GM21528 (cell line): Measurements from ENCODE around the gene PTH2.
"Not testable (repeated sequence)": the region's sequence is repeated elsewhere in the genome, so short reads cannot be mapped to it uniquely, and the experiment has no call there.

Experiments
- ATAC-seq: cut with Tn5 transposase; IDR thresholded peaks from one replicate; pipeline ENCODE4 v1.9.1; 2021; ENCODE audit warnings: mild to moderate bottlenecking, moderate library complexity; ENCODE audit not compliant: unreplicated experiment, low FRiP score

Gene PTH2

DNA sequence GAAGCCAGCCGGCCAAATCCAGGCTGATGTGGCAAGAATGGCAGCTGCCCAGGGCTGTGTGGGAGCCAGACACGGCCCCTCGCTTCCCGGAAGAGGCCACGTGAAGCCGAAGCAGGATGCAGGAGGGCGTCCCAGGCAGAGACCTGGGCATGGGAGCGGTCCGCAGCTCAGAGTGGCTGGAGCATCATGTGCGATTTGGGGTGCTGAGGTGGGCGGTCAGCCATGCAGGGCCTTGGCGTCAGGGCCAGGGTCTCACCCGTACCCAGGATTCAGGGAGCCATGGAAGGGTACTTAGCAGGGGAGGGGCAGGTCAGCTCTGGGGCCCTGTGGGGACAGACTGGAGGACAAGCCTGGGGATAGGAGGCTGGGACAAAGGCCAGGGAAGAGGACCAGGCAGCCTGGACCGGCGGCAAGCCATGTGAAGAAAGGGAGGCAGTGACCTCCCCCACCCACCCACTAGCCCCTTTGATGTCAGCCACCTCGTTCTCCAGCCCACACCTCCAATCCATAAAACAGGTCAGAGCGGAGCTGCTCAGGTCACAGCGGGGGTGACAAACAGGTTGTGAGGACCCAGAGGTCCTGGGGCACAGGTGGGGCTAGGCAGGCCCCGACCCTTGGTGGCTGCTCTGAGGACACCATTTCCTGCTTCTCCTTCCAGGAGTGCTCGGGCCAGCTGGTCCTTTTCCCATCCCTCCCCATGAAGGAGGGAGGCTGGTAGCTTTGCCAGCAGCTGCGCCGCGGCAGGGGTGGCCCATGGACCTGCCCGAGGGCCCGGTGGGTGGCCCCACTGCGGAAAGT lies 32.9 kb downstream of the PTH2 start:
- ATAC-seq = no peak

DNA sequence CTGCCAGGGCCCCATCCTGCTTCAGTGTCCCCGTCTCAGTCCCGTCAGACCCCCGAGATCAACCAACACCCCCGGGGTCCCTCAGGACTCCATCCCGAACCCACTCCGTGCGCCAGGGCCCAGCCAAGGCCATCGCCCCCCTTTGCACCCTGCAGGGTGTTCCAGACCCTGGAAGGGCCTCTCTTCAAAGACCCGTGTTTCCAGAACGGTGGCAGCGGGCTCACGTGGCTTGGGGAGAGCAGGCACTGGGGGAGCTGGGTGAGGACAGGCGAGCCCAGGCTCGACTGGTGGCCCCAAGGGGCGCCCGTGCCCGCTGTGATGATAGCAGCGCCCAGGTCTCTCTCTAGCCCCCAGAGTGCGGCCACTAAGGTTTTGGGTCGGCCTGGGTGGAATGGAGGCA lies 33.8 kb downstream of the PTH2 start:
- no peak for ATAC-seq

DNA sequence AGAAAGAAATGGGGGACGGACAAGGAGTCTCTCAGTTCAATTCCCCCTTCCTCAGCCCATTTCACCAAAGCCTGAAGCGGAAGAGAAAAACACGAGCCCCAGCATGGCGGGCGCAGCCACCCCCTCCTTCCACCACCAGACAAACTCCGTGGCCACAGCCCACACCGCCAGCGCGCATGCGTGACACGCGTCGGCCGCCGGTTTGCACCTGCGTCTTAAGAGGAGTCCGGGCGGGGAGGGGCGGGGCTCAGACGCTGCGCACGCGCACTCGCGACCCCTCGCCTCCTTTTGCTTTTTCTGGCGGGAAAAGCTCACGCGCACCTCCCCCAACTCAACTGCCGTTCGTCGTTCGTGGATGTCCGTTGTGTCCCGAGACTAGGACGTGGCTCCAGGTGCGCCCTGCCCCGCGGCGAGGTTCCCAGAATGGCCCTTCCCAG lies 35.3 kb downstream of the PTH2 start, which contains the start of gene KASH5:
TSS of gene KASH5 (plus strand) at position 314 of the 437 bp plus-strand sequence. CDS start 2,635 bp downstream, outside the sequence.
- no peak for ATAC-seq

DNA sequence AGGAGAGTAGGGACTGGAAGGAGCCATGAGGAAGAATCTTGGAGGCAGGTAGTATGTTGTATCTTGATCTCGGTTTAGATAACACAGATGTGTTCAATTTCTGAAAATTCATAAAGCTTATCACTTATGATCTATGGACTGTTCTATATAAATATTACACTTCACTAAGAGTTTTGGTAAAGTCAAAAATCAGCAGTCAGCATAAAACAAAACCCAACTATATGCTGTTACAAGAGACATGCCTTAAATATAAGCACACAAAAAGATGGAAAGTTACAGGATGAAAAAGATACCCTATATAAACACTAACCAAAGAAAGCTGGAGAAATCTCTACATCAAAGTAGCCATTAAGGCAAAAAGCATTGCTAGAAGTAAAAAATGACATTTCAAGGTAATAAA lies 39.6 kb downstream of the PTH2 start:
- no peak for ATAC-seq

DNA sequence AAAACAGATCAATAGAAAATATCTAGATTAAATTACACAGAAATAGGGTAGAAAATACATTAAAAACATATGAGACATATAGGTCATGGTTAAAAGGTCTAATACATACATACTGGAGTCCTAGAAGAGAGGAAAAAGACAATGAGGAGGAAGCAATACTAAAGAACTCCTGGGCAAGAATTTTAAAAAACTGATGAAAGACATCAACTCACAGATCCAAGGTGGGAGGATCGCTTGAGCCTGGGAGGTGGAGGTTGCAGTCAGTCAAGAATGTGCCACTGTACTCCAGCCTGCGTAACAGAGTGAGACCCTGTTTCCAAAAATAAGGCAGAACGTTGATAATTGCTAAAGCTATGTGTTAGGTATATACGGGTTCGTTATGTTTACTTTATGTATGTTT lies 40.6 kb downstream of the PTH2 start:
- no peak for ATAC-seq

DNA sequence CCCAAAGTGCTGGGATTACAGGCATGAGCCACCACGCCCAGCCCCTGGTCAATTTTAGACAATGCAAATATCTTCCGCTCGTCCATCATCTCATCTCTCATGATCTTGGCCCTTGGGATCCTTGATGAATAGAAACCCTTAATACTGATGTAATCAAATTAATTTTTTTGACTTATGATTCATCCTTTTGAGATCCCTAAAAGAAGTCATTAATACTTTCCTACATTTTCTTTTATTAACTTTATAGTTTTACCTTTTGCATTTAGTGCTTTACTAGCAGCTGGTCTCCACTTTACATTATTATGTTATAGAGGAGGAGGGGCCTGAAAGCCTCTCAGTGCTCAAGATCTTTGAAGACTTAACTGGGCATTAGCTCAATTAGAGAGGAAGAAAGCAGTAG lies 42.9 kb downstream of the PTH2 start:
- ATAC-seq = no peak

DNA sequence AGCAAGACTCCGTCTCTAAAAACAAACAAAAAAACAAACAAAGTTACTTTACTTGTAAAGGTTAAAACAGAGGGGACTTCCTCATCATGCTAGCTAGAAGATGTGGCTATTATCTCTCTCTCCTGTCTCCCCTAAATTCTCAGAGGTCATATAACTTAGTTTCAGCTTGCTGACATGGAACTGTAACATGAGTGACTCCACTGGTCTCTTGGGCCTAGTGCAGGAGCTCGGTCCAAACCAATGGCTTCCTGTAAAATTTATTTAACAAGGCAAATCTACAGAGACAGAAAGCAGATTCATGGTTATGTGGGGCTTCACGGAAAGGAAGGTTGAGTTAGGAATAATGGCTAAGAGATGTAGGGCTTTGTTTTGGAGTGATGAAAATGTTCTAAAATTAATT lies 44.7 kb downstream of the PTH2 start:
- ATAC-seq = no peak

DNA sequence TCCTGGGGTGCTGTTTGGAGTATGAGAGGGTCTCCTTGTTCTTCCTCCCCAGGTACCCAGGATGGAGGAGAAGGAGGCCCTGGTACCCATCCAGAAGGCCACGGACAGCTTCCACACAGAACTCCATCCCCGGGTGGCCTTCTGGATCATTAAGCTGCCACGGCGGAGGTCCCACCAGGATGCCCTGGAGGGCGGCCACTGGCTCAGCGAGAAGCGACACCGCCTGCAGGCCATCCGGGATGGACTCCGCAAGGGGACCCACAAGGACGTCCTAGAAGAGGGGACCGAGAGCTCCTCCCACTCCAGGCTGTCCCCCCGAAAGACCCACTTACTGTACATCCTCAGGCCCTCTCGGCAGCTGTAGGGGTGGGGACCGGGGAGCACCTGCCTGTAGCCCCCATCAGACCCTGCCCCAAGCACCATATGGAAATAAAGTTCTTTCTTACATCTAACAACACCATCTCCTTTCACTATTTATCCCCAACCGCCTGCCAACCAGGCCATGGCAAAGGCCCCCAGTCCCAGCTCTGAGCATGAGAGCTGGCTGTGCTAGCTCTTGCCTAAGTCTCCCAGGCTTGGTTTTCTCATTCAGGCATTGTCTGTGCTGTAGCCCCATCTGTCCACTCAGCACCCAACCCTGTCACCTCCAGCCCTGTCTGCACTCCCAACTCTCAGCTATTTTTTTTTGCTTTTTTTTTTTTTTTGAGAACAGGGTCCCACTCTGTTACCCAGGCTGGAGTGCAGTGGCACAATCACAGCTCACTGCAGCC lies 48.4 kb downstream of the PTH2 start:
- no peak for ATAC-seq

DNA sequence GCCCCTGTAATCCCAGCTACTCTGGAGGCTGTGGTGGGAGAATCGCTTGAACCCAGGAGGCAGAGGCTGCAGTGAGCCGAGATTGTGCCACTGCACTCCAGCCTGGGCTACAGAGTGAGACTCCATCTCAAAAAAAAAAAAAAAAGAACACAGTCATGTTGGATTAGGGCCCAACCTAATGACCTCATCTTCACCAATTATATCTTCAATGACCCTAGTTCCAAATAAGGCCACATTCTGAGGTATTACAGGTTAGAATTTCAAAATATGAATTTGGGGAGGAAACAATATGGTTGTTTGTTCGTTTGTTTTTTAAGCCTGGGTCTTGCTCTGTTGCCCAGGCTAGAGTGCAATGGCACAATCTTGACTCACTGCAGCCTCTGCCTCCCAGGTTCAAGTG lies 50.1 kb downstream of the PTH2 start:
- not testable (repeated sequence) for ATAC-seq
